Left ventricle myocardium superior (tissue), 1 donor: ENCODE measurements around the gene NIPAL3. TPM values are rescaled to one million over a fixed set of nuclear protein-coding genes. Genes with fewer than 3 reads are reported as not detected.
A peak's percentile ranks its signal among the peaks of the same experiment; 100 is the strongest.

Experiments used
- ATAC-seq: fragments of 200-7000 bp; cut with Tn5 transposase; one replicate; pipeline ENCODE4 v1.9.1; 2020; ENCODE audit warnings: mild to moderate bottlenecking, moderate library complexity
- DNase-seq: peaks from one replicate; pipeline ENCODE4 v3.0.0-alpha.2; 2020
- intact Hi-C: fragments of 100-400 bp; cut with micrococcal nuclease; formaldehyde crosslinking; loops from one replicate; pipeline ENCODE4 v1.11.0; 2022
- total RNA-seq: library from RNA; stranded (reverse); fragmentation: NEBNext Ultra II Directional; extraction: Animal tissue kit (Norgen Biotek cat#: 25700); gene quantifications from one replicate; pipeline ENCODE4 v1.2.1, GENCODE V29; 2021
- donor health status: DM: no; HTN: yes; CAD: no; lungs with severe emphysema.

Gene NIPAL3
- total RNA-seq, 1 donor from 2014 or later = 34.6 TPM

GRCh38 chr1:24388331-24388885 is 27.2 kb upstream of the NIPAL3 start:
- intact Hi-C loops = no loop called here
- ATAC-seq = no peak
- DNase-seq = no peak

DNA sequence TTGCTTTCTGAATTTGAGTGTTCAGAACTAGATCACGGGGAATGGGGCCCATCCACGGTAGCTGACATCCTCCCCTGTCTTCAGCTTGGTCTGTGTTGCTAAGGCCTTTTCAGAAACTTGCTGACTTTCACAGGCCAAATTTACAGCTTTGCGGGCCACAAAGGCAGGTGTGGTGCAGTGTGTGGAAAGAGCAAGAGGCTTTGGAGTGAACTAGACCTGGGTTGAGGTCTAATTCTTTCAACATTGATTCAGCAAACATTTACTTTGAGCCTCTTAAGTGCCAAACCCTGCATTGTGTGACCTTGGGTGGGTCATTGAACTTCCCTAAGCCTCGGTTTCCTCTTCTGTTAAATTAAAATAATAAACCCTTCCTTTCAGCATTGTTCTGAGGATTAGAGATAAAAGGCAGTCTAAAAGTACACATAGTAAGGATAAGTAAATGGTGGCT is 26.3 kb upstream of the NIPAL3 start:
- intact Hi-C loops = no loop called here
- ATAC-seq (no peak), DNase-seq (no peak)

- intact Hi-C loops = no loop called here
- DNase-seq (peak; percentile 85), ATAC-seq (peak; percentile 97)
Measured at GRCh38 chr1:24390924-24391782, 24.4 kb upstream of the NIPAL3 start.

DNA sequence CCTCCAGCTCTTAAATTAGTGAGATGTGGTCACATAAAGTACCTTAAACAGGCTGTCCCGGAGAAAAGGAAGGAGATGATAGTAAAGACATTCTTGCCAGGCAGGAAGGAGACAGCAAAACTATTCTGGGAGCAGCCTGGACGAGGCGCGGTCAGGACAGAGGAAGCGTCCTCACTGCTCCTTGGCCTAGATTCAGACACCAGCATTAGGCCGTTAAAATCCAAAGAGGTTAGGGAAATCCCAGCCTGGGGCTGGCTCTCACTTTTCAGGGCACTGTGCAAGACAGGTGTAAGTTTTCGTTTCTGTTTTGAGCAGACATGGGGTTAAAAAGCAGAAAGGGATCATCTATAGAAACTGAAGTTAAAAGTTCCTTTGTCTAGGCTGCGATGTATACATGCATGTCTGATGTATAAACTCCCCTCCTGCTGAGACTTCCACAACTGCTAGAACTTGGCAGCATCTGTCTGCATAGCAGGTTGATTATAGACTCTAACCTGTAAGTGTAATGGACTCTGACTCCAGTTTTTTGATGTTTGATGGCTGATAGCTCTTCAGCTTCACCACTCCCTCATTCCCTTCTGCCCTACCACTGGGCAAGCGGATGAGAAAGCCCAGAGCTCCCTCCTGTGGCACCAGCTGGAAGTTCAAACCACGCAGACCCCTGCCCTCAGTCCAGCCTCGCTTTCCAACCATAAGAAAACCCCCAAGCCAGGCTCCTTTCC is 23.6 kb upstream of the NIPAL3 start:
- DNase-seq = peak; percentile 58
- ATAC-seq = peak; percentile 88
- intact Hi-C loops = loop anchor here (2.0 kb wide), 1 partner anchor 193 kb away; no protein-coding TSS in a partner anchor

DNA sequence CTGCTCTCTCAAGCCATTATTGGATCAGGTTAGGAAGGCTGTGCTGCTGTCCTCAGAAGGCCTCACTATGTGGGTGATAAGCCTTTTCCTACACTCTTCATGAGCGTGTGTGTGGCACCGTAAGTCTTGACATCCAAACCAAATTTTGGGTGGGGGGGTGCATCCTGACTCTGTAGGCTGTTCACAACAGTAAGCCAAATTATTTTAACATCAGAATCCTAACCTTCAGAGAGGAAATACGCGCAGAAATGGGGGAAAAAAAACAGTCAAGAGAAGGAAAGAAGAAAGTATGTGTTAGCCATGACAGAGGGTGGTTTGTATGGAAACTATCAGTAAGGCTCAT is 23.0 kb upstream of the NIPAL3 start:
- intact Hi-C loops = loop anchor here (2.0 kb wide), 1 partner anchor 194 kb away; no protein-coding TSS in a partner anchor
- DNase-seq = no peak
- ATAC-seq = no peak

GRCh38 chr1:24392982-24393650 is 22.5 kb upstream of the NIPAL3 start:
- intact Hi-C loops = loop anchor here (2.0 kb wide), 1 partner anchor 194 kb away; no protein-coding TSS in a partner anchor

GRCh38 chr1:24393892-24394291 is 21.7 kb upstream of the NIPAL3 start:
- intact Hi-C loops = loop anchor here (2.0 kb wide), 1 partner anchor 195 kb away; no protein-coding TSS in a partner anchor
- ATAC-seq = no peak

More at GRCh38 chr1:24392982-24393650, 22.5 kb upstream of the NIPAL3 start:
- DNase-seq = no peak
- no peak for ATAC-seq

GRCh38 chr1:24400065-24400464 is 15.5 kb upstream of the NIPAL3 start:
- intact Hi-C loops = no loop called here
- ATAC-seq = no peak
- DNase-seq = no peak

More at GRCh38 chr1:24393892-24394291, 21.7 kb upstream of the NIPAL3 start:
- no peak for DNase-seq

- intact Hi-C loops = no loop called here
- DNase-seq (no peak), ATAC-seq (no peak)
Measured at GRCh38 chr1:24403806-24404205, 11.8 kb upstream of the NIPAL3 start.

DNA sequence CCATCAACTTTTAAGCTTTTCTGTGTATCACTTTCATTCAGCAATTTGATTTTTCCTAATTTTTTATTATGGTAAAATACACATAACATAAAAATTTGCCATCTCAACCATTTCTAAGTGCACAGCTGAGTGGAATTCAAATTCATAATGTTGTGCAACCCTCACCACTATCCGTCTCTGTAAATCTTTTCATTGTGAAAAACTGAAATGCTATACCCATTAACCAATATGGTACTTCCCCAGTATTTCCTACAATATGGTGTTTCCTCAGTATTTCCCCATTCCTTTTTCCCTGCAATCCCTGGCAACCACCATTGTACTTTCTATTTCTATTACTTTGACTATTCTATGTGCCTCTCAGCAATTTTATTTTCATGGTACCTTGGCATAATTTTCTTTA is 8.8 kb upstream of the NIPAL3 start:
- ATAC-seq = no peak
- intact Hi-C loops = no loop called here

GRCh38 chr1:24409535-24409934 is 6.1 kb upstream of the NIPAL3 start:
- DNase-seq (no peak), ATAC-seq (no peak)
- intact Hi-C loops = no loop called here

More for the DNA sequence above, 8.8 kb upstream of the NIPAL3 start:
- no peak for DNase-seq

GRCh38 chr1:24410750-24411149 is 4.9 kb upstream of the NIPAL3 start:
- DNase-seq = no peak
- no peak for ATAC-seq
- intact Hi-C loops = no loop called here

GRCh38 chr1:24411963-24412362 is 3.6 kb upstream of the NIPAL3 start:
- intact Hi-C loops = no loop called here
- no peak for DNase-seq
- no peak for ATAC-seq

- intact Hi-C loops = no loop called here
- DNase-seq = no peak
- no peak for ATAC-seq
Measured at GRCh38 chr1:24412408-24412807, 3.2 kb upstream of the NIPAL3 start.

- DNase-seq = peak; percentile 85
- peak; percentile 76 for ATAC-seq
- intact Hi-C loops = no loop called here
Measured at GRCh38 chr1:24413350-24414163, 2.0 kb upstream of the NIPAL3 start, which contains the start of gene STPG1. Gene STPG1, minus strand, starts transcription at chr1:24413782. Its CDS starts 12,394 bp downstream, at chr1:24401388.

- no peak for ATAC-seq
- no peak for DNase-seq
- intact Hi-C loops = no loop called here
Measured at GRCh38 chr1:24414775-24415333, 748 bp upstream of the NIPAL3 start.

DNA sequence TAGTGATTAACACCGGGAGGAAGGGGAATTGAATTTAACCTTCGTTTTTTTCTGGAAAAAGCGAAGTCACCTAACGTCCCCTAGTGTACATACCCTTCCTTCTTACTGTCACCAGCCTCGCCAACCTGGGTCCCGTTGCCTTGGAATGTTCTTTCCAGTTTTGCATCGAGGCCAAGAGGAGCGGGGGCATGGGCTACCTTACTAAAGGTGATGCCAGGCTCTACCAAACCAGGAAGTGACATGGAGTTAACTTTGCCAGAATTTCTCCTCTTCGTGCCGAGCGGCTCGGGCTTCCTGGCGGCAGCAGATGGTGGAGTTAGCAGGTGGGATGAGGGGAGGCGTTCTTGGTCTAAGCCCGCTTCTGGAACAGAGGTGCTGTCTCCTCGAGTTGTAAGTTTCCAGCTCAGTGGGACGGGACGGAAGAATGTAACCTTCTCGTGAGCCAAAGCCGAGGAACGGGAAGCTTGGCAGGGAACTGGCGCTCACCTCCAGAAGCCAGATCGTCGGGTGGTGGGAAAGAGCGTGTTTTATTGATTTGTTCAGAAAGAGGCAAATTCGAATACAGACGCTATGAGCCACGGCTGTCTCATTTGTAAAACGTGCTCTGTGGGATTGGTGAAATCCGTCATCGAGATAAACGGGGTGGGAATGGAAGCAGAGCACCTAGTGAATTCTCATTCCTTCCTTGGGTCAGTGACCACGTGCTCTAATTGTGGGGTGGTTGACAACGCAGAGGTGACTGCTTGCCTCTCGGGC is 486 bp downstream of the NIPAL3 start:
- DNase-seq (no peak), ATAC-seq (peak; percentile 4)
- intact Hi-C loops = no loop called here
